Endodermal cell (in vitro differentiated cells): Measurements from ENCODE around the gene CTSD. TPM values are rescaled to one million over a fixed set of nuclear protein-coding genes. Genes with fewer than 3 reads are reported as not detected.

ENCODE experiments used
- DNase-seq: peaks from one replicate; pipeline ENCODE4 v3.0.0-alpha.2; 2017
- H3K27ac ChIP-seq: 2 replicates; pipeline ENCODE4 v1.5.1; 2013; ENCODE audit warnings: mild to moderate bottlenecking, low read depth, low read length, moderate library complexity
- H3K27me3 ChIP-seq: 2 replicates; pipeline ENCODE4 v1.6.1; 2013; ENCODE audit warnings: mild to moderate bottlenecking, low read length, moderate library complexity; ENCODE audit not compliant: insufficient read depth, control insufficient read depth, poor library complexity, severe bottlenecking
- H3K36me3 ChIP-seq: 2 replicates; pipeline ENCODE4 v1.7.0; 2013; ENCODE audit warnings: mild to moderate bottlenecking, low read length, moderate library complexity; ENCODE audit not compliant: control insufficient read depth, insufficient read depth
- H3K4me1 ChIP-seq: one replicate; pipeline ENCODE4 v1.7.0; 2013; ENCODE audit warnings: low read length; ENCODE audit not compliant: control insufficient read depth, insufficient read depth
- H3K4me3 ChIP-seq: 2 replicates; pipeline ENCODE4 v1.5.1; 2013; ENCODE audit warnings: mild to moderate bottlenecking, low read length, moderate library complexity
- H3K9ac ChIP-seq: 2 replicates; pipeline ENCODE4 v1.6.1; 2013; ENCODE audit warnings: mild to moderate bottlenecking, low read length, moderate library complexity; ENCODE audit not compliant: poor library complexity, severe bottlenecking; ENCODE audit errors: extremely low read depth
- H3K9me3 ChIP-seq: 2 replicates; pipeline ENCODE4 v1.6.1; 2013; ENCODE audit warnings: mild to moderate bottlenecking, low read length, moderate library complexity; ENCODE audit not compliant: control insufficient read depth
- H3K27ac Mint-ChIP-seq: 2 replicates; pipeline ENCODE4 v1.8.0; 2020; ENCODE audit warnings: mixed read lengths
- H3K27me3 Mint-ChIP-seq: 2 replicates; pipeline ENCODE4 v1.8.0; 2021; ENCODE audit warnings: mild to moderate bottlenecking, mixed read lengths; ENCODE audit not compliant: insufficient read depth
- H3K36me3 Mint-ChIP-seq: 2 replicates; pipeline ENCODE4 v1.8.0; 2020; ENCODE audit warnings: low read depth, mixed read lengths
- H3K4me1 Mint-ChIP-seq: 2 replicates; pipeline ENCODE4 v1.8.0; 2020; ENCODE audit warnings: mixed read lengths
- H3K4me3 Mint-ChIP-seq: 2 replicates; pipeline ENCODE4 v1.8.0; 2020; ENCODE audit warnings: mild to moderate bottlenecking, moderate library complexity, mixed read lengths
- H3K9me3 Mint-ChIP-seq: 2 replicates; pipeline ENCODE4 v1.8.0; 2020; ENCODE audit warnings: mild to moderate bottlenecking, mixed read lengths
- WGBS, 2 experiments: methylation state at CpG; one replicate each; pipeline versions ENCODE4 v1.1.5 to v1.1.7; 2013; ENCODE audit warnings: missing lambda C conversion rate in 2 of 2, mixed read lengths in 1 of 2; ENCODE audit not compliant: insufficient coverage in 1 of 2, insufficient read length in 1 of 2; 5-methylcytosine and 5-hydroxymethylcytosine counted together
- total RNA-seq, 2 donors: library from RNA; stranded (reverse); fragmentation: NEBNext Ultra II Directional in 1 of 2; extraction: Animal tissue kit (Norgen Biotek cat#: 25700) in 1 of 2; gene quantifications; 2 replicates in 1 of 2; 3 replicates in 1 of 2; pipeline ENCODE4 v1.2.1, GENCODE V29; 2021
- TF ChIP-seq, protein P1 (sequence below): fragments of 200-600 bp; sonication (generic); conservative IDR thresholded peaks from 2 replicates; pipeline ENCODE4 v1.5.0; 2021; ENCODE audit warnings: antibody characterized with exemption, mild to moderate bottlenecking

Gene CTSD
- total RNA-seq, 2 donors from 2014 or later = 185 to 208 TPM

DNA sequence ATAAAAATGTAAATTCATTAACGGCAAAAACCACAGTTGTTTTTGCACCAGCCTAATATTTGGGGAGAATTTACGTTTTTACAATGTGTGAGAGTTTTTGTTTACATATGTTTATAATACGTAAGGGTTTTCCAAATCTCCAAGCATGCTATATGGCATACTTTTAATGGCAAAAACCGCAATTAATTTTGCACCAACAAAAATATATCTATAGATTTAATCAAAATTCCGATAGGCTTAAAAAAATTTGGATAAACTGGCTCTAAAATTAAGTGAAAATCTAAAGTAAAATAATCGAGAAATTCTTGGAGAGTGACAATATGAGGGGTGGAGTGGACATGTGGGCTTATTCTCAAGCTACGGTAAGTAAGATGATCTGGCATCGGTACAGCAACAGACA, 43.9 kb downstream of the CTSD start:
- H3K9me3 ChIP-seq = no peaks in the 10 kb centered on the region
- no peak overlapping the region for H3K27ac Mint-ChIP-seq
- no peak overlapping the region for H3K27ac ChIP-seq
- H3K4me3 ChIP-seq = no peak overlapping the region
- no peak overlapping the region for H3K4me3 Mint-ChIP-seq
- H3K36me3 Mint-ChIP-seq = no peaks in the 10 kb centered on the region
- no peak overlapping the region for H3K9ac ChIP-seq
- TF ChIP-seq, protein P1, sequence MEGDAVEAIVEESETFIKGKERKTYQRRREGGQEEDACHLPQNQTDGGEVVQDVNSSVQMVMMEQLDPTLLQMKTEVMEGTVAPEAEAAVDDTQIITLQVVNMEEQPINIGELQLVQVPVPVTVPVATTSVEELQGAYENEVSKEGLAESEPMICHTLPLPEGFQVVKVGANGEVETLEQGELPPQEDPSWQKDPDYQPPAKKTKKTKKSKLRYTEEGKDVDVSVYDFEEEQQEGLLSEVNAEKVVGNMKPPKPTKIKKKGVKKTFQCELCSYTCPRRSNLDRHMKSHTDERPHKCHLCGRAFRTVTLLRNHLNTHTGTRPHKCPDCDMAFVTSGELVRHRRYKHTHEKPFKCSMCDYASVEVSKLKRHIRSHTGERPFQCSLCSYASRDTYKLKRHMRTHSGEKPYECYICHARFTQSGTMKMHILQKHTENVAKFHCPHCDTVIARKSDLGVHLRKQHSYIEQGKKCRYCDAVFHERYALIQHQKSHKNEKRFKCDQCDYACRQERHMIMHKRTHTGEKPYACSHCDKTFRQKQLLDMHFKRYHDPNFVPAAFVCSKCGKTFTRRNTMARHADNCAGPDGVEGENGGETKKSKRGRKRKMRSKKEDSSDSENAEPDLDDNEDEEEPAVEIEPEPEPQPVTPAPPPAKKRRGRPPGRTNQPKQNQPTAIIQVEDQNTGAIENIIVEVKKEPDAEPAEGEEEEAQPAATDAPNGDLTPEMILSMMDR = no peak
- H3K4me1 ChIP-seq = no peaks in the 10 kb centered on the region
- no peaks in the 10 kb centered on the region for H3K9me3 Mint-ChIP-seq
- peaks cover 21% of the 10 kb centered on the region for H3K27me3 Mint-ChIP-seq
- no peak for DNase-seq
- H3K36me3 ChIP-seq = no peaks in the 10 kb centered on the region
- 89% methylated on average over 4 to 7 of the region's 8 CpGs for WGBS, 2 experiments
- H3K27me3 ChIP-seq = no peaks in the 10 kb centered on the region
- H3K4me1 Mint-ChIP-seq = no peaks in the 10 kb centered on the region

DNA sequence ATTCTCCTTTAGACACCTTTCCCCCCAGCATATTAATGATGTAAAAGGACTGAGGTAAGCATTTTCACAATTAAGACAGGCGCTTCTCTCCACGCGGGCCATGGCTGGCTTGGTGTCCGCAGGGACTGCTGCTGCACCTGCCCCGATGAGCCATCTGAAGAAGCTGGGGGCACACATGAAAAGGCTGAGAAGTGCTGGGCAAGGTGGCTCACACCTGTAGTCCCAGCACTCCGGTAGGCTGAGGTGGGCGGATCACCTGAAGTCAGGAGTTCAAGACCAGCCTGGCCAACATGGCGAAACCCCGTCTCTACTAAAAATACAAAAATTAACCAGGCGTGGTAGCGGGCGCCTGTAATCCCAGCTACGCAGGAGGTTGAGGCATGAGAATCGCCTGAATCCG, 45.4 kb downstream of the CTSD start:
- Histone ChIP-seq H3K9ac (no peak overlapping the region), H3K9me3 (no peaks in the 10 kb centered on the region), H3K27ac (no peak overlapping the region), H3K36me3 (no peaks in the 10 kb centered on the region), H3K4me1 (no peaks in the 10 kb centered on the region), H3K4me3 (no peak overlapping the region), H3K27me3 (no peaks in the 10 kb centered on the region)
- no peak overlapping the region for H3K4me3 Mint-ChIP-seq
- peaks cover 24% of the 10 kb centered on the region for H3K27me3 Mint-ChIP-seq
- WGBS, 2 experiments = 95 to 96% methylated on average over 13 to 15 of the region's 15 CpGs
- no peaks in the 10 kb centered on the region for H3K9me3 Mint-ChIP-seq
- H3K36me3 Mint-ChIP-seq = no peaks in the 10 kb centered on the region
- no peak for DNase-seq
- TF ChIP-seq, protein P1 = no peak
- no peaks in the 10 kb centered on the region for H3K4me1 Mint-ChIP-seq
- no peak overlapping the region for H3K27ac Mint-ChIP-seq

DNA sequence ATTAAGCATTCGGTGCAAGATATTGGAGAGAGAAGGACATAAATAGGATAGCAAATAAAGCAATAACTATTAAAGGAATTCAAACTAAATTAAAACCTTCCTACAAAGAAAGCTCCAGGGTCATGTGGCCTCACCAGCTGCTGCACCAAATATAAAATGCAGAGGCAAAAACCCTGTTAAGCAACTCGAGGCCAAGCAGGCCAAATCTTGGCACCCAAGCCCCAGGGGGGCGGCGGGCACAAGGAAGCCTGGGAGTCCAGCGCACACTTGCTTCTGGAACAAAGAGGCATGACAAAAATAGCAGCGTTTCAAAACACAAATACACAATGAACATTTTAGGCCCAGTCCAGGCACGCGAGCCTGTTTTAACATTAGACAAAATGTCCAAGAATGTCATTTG, 46.0 kb downstream of the CTSD start:
- peaks cover 18% of the 10 kb centered on the region for H3K27me3 Mint-ChIP-seq
- WGBS, 2 experiments = 90 to 95% methylated on average over 3 to 7 of the region's 8 CpGs
- no peaks in the 10 kb centered on the region for H3K4me1 Mint-ChIP-seq
- Histone ChIP-seq H3K4me3 (no peak overlapping the region), H3K9ac (no peak overlapping the region), H3K4me1 (no peaks in the 10 kb centered on the region), H3K9me3 (no peaks in the 10 kb centered on the region), H3K36me3 (no peaks in the 10 kb centered on the region), H3K27me3 (no peaks in the 10 kb centered on the region), H3K27ac (no peak overlapping the region)
- H3K27ac Mint-ChIP-seq = no peak overlapping the region
- no peaks in the 10 kb centered on the region for H3K9me3 Mint-ChIP-seq
- no peaks in the 10 kb centered on the region for H3K36me3 Mint-ChIP-seq
- no peak overlapping the region for H3K4me3 Mint-ChIP-seq
- TF ChIP-seq, protein P1 = no peak
- no peak for DNase-seq
